Liver (tissue), 9 donors: ENCODE results near the gene LRP3. TPM values are rescaled to one million over a fixed set of nuclear protein-coding genes. Genes with fewer than 3 reads are reported as not detected.

ENCODE experiments used
- DNase-seq: peaks from one replicate; pipeline ENCODE4 v3.0.0-alpha.2; 2017; ENCODE audit warnings: low spot score
- H3K27ac ChIP-seq, 2 donors: one replicate each; pipeline ENCODE4 v1.7.0; 2013; ENCODE audit warnings: inconsistent platforms in 2 of 2, low read length in 2 of 2, control low read depth in 1 of 2, low read depth in 1 of 2, mild to moderate bottlenecking in 1 of 2
- H3K27me3 ChIP-seq, 4 donors: one replicate each; pipeline versions ENCODE4 v1.6.1 to v1.7.0; 2013; ENCODE audit warnings: low read length in 3 of 4, inconsistent platforms in 1 of 4, mild to moderate bottlenecking in 1 of 4, moderate library complexity in 1 of 4; ENCODE audit not compliant: control insufficient read depth in 4 of 4, insufficient read depth in 4 of 4
- H3K36me3 ChIP-seq, 4 donors: one replicate each; pipeline versions ENCODE4 v1.6.1 to v1.7.0; 2013; ENCODE audit warnings: low read length in 3 of 4, mild to moderate bottlenecking in 3 of 4, low read depth in 1 of 4, moderate library complexity in 1 of 4; ENCODE audit not compliant: control insufficient read depth in 4 of 4, insufficient read depth in 3 of 4
- H3K4me1 ChIP-seq, 4 donors: one replicate each; pipeline versions ENCODE4 v1.6.1 to v1.7.0; 2013; ENCODE audit warnings: low read length in 3 of 4, mild to moderate bottlenecking in 3 of 4, moderate library complexity in 1 of 4; ENCODE audit not compliant: control insufficient read depth in 4 of 4, insufficient read depth in 4 of 4
- H3K4me3 ChIP-seq, 3 donors: one replicate each; pipeline versions ENCODE4 v1.6.1 to v1.7.0; 2013; ENCODE audit warnings: low read length in 3 of 3, control low read depth in 1 of 3, low read depth in 1 of 3, mild to moderate bottlenecking in 1 of 3
- H3K9ac ChIP-seq, 2 donors: one replicate each; pipeline ENCODE4 v1.7.0; 2013; ENCODE audit warnings: low read length in 2 of 2, mild to moderate bottlenecking in 2 of 2, moderate library complexity in 2 of 2, control low read depth in 1 of 2, low read depth in 1 of 2
- H3K9me3 ChIP-seq, 4 donors: one replicate each; pipeline versions ENCODE4 v1.6.1 to v1.7.0; 2013; ENCODE audit warnings: low read length in 3 of 4; ENCODE audit not compliant: control insufficient read depth in 4 of 4
- ATF3 ChIP-seq: IDR thresholded peaks from 2 replicates; pipeline ENCODE4 v1.6.1; 2016; ENCODE audit warnings: antibody characterized with exemption
- CTCF ChIP-seq: fragments of 150-350 bp; IDR thresholded peaks from 2 replicates; pipeline ENCODE4 v1.5.1; 2017; ENCODE audit warnings: improper control_type of control experiment, low read depth, low read length; ENCODE audit not compliant: missing input control
- EGR1 ChIP-seq, 2 donors: IDR thresholded peaks; 2 replicates each; pipeline ENCODE4 v1.6.1; 2016 to 2018; ENCODE audit warnings: antibody characterized with exemption in 2 of 2, low read depth in 2 of 2
- FOXA1 ChIP-seq: IDR thresholded peaks from 2 replicates; pipeline ENCODE4 v1.6.1; 2016; ENCODE audit warnings: antibody characterized with exemption
- FOXA2 ChIP-seq: IDR thresholded peaks from 2 replicates; pipeline ENCODE4 v1.6.1; 2016; ENCODE audit warnings: antibody characterized with exemption
- GABPA ChIP-seq, 2 donors: IDR thresholded peaks in 1 of 2; conservative IDR thresholded peaks in 1 of 2; 2 replicates each; pipeline ENCODE4 v1.6.1; 2016; ENCODE audit warnings: antibody characterized with exemption in 2 of 2, mild to moderate bottlenecking in 1 of 2, moderate library complexity in 1 of 2
- HNF4A ChIP-seq, 2 donors: conservative IDR thresholded peaks; 2 replicates each; pipeline ENCODE4 v1.6.1; 2016; ENCODE audit warnings: antibody characterized with exemption in 2 of 2, mild to moderate bottlenecking in 2 of 2
- HNF4G ChIP-seq: IDR thresholded peaks from 2 replicates; pipeline ENCODE4 v1.6.1; 2016; ENCODE audit warnings: antibody characterized with exemption
- JUND ChIP-seq, 2 donors: IDR thresholded peaks; 2 replicates each; pipeline ENCODE4 v1.6.1; 2016; ENCODE audit warnings: antibody characterized with exemption in 2 of 2
- MAX ChIP-seq: IDR thresholded peaks from 2 replicates; pipeline ENCODE4 v1.6.1; 2016; ENCODE audit warnings: antibody characterized with exemption
- NR2F2 ChIP-seq: IDR thresholded peaks from 2 replicates; pipeline ENCODE4 v1.6.1; 2016; ENCODE audit warnings: antibody characterized with exemption
- RAD21 ChIP-seq, 2 donors: IDR thresholded peaks; 2 replicates each; pipeline ENCODE4 v1.6.1; 2016; ENCODE audit warnings: antibody characterized with exemption in 2 of 2, mild to moderate bottlenecking in 2 of 2
- REST ChIP-seq: IDR thresholded peaks from 2 replicates; pipeline ENCODE4 v1.6.1; 2016; ENCODE audit warnings: antibody characterized with exemption, mild to moderate bottlenecking
- RXRA ChIP-seq, 2 donors: IDR thresholded peaks; 2 replicates each; pipeline ENCODE4 v1.6.1; 2017 to 2018; ENCODE audit warnings: antibody characterized with exemption in 2 of 2, mild to moderate bottlenecking in 1 of 2
- SP1 ChIP-seq: IDR thresholded peaks from 2 replicates; pipeline ENCODE4 v1.6.1; 2018; ENCODE audit warnings: antibody characterized with exemption, mild to moderate bottlenecking
- TAF1 ChIP-seq: conservative IDR thresholded peaks from 2 replicates; pipeline ENCODE4 v1.6.1; 2016; ENCODE audit warnings: antibody characterized with exemption, mild to moderate bottlenecking
- YY1 ChIP-seq: IDR thresholded peaks from 2 replicates; pipeline ENCODE4 v1.6.1; 2016; ENCODE audit warnings: antibody characterized with exemption, mild to moderate bottlenecking
- ZBTB33 ChIP-seq: IDR thresholded peaks from 2 replicates; pipeline ENCODE4 v1.6.1; 2016; ENCODE audit warnings: antibody characterized with exemption
- WGBS: extraction: QIAGEN DNeasy Blood & Tissue Kit; methylation state at CpG from one replicate; pipeline ENCODE4 v1.1.7; 2013; 5-methylcytosine and 5-hydroxymethylcytosine counted together
- polyA plus RNA-seq, 2 donors: library from polyadenylated mRNA; stranded (reverse) in 1 of 2; unstranded in 1 of 2; fragments of 200-250 nt in 1 of 2; fragments of >200 nt in 1 of 2; fragmentation: Nextera tagmentation in 1 of 2; extraction: Ambion mirVana in 1 of 2; gene quantifications; one replicate each; pipeline versions ENCODE4 v1.2.1 to v1.2.3, GENCODE V29; 2013 to 2015
- total RNA-seq, 2 donors: library from RNA; depleted of rRNA; stranded (reverse); fragments of >200 nt; gene quantifications; one replicate each; pipeline ENCODE4 v1.2.3, GENCODE V29; 2014
- donor health status: healthy.
- donor health status: healthy.
- donor health status: healthy.
- donor health status: healthy.
- donor health status: healthy.

LRP3 gene
- total and polyA plus RNA-seq, 4 donors: 2.5 to 42.3 (median 15.4) TPM

- Histone ChIP-seq H3K36me3 (no peaks in the 10 kb centered on the region), H3K27me3 (no peaks in the 10 kb centered on the region), H3K9me3 (no peaks in the 10 kb centered on the region), H3K9ac (no peak overlapping the region), H3K27ac (no peak overlapping the region), H3K4me1 (peaks cover 0 to 5% (median 4%) of the 10 kb centered on the region in 4 donors), H3K4me3 (no peak overlapping the region)
- no peak for DNase-seq
- WGBS: 92% methylated on average over 8 of the region's 8 CpGs
- TF ChIP-seq YY1 (no peak), SP1 (no peak), RAD21 (IDR thresholded peaks at IDR 0.05) (no peak), GABPA (IDR thresholded peaks at IDR 0.05 in 1 of 2, conservative IDR thresholded peaks at IDR 0.05 in 1 of 2) (no peak), JUND (IDR thresholded peaks at IDR 0.05) (no peak), HNF4G (no peak), RXRA (IDR thresholded peaks at IDR 0.05) (no peak), HNF4A (conservative IDR thresholded peaks at IDR 0.05) (no peak), FOXA1 (no peak), ATF3 (no peak), CTCF (no peak), NR2F2 (no peak), ZBTB33 (no peak), FOXA2 (no peak), MAX (no peak), EGR1 (IDR thresholded peaks at IDR 0.05; ENCODE audit: low read depth in 2 of 2) (no peak), TAF1 (no peak), REST (no peak)
These were observed 23.8 kb downstream of the LRP3 start for GRCh38 chr19:33217881-33218280.
